Measurements from ENCODE around the gene ACVR1. TPM values are rescaled to one million over a fixed set of nuclear protein-coding genes. Genes with fewer than 3 reads are reported as not detected.

ACVR1 gene
- total and polyA plus RNA-seq, 2 of the 13 experiments (the other 11 are each of a cell fraction or from before 2014, with no cell fraction given) = 2.3 to 5.4 TPM

GRCh38 chr2:157876786-157877138 lies 632 bp upstream of the ACVR1 start (continued):
- TF ChIP-seq, protein P1, sequence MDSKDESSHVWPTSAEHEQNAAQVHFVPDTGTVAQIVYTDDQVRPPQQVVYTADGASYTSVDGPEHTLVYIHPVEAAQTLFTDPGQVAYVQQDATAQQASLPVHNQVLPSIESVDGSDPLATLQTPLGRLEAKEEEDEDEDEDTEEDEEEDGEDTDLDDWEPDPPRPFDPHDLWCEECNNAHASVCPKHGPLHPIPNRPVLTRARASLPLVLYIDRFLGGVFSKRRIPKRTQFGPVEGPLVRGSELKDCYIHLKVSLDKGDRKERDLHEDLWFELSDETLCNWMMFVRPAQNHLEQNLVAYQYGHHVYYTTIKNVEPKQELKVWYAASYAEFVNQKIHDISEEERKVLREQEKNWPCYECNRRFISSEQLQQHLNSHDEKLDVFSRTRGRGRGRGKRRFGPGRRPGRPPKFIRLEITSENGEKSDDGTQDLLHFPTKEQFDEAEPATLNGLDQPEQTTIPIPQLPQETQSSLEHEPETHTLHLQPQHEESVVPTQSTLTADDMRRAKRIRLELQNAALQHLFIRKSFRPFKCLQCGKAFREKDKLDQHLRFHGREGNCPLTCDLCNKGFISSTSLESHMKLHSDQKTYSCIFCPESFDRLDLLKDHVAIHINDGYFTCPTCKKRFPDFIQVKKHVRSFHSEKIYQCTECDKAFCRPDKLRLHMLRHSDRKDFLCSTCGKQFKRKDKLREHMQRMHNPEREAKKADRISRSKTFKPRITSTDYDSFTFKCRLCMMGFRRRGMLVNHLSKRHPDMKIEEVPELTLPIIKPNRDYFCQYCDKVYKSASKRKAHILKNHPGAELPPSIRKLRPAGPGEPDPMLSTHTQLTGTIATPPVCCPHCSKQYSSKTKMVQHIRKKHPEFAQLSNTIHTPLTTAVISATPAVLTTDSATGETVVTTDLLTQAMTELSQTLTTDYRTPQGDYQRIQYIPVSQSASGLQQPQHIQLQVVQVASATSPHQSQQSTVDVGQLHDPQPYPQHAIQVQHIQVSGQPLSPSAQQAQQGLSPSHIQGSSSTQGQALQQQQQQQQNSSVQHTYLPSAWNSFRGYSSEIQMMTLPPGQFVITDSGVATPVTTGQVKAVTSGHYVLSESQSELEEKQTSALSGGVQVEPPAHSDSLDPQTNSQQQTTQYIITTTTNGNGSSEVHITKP (CRISPR knock-in tag; IDR thresholded peaks at IDR 0.05; ENCODE audit: low read depth) = no peak
- TF ChIP-seq BRD4 (CRISPR knock-in tag; IDR thresholded peaks at IDR 0.05) = 0 out of 2 replicates have a peak, but pooled peaks have one; percentile 24
- TF ChIP-seq MED1 (CRISPR knock-in tag; IDR thresholded peaks at IDR 0.05) = no peak
- TF ChIP-seq TEAD3 (CRISPR knock-in tag; optimal IDR thresholded peaks at IDR 0.05; ENCODE audit: borderline replicate concordance) = peak; percentile 33
- TF ChIP-seq NCOA5 (CRISPR knock-in tag; IDR thresholded peaks at IDR 0.05) = no peak
- 0 out of 2 replicates have a peak, but pooled peaks have one; percentile 7 for TF ChIP-seq ZBTB2 (CRISPR knock-in tag; IDR thresholded peaks at IDR 0.05; ENCODE audit: low read depth)
- 0 out of 2 replicates have a peak, but pooled peaks have one; percentile 16 for TF ChIP-seq ZNF766 (CRISPR knock-in tag; IDR thresholded peaks at IDR 0.05; ENCODE audit: borderline replicate concordance)
- TF ChIP-seq NONO (IDR thresholded peaks at IDR 0.05) = no peak
- TF ChIP-seq NONO (CRISPR knock-in tag; conservative IDR thresholded peaks at IDR 0.05) = 0 out of 2 replicates have a peak, but pooled peaks have one; percentile 31
- TF ChIP-seq ZFY (CRISPR knock-in tag; IDR thresholded peaks at IDR 0.05) = peak; percentile 47; the same call in 1 of the 2 replicates
- no peak for TF ChIP-seq ZNF792 (CRISPR knock-in tag; IDR thresholded peaks at IDR 0.05)
- TF ChIP-seq MEIS2 (CRISPR knock-in tag; IDR thresholded peaks at IDR 0.05) = 0 out of 2 replicates have a peak, but pooled peaks have one; percentile 8
- no peak for TF ChIP-seq ATF1 (CRISPR knock-in tag; IDR thresholded peaks at IDR 0.05)
- no peak for TF ChIP-seq ZNF678 (CRISPR knock-in tag; IDR thresholded peaks at IDR 0.05)
- 0 out of 2 replicates have a peak, but pooled peaks have one; percentile 37 for TF ChIP-seq ZNF512B (CRISPR knock-in tag; IDR thresholded peaks at IDR 0.05; ENCODE audit: borderline replicate concordance)
